COLO829 (cell line): ENCODE measurements around the gene ADA.
A peak's percentile ranks its signal among the peaks of the same experiment; 100 is the strongest.
"Not testable (repeated sequence)": the region's sequence is repeated elsewhere in the genome, so short reads cannot be mapped to it uniquely, and the experiment has no call there.

ENCODE experiments used
- DNase-seq: peaks from one replicate; pipeline ENCODE4 v3.0.0; 2012; ENCODE audit warnings: low spot score

Gene ADA

GRCh38 chr20:44651684-44652423 lies at the start of gene ADA:
TSS of gene ADA (minus strand) at chr20:44651699. CDS start at chr20:44651607, 92 bp downstream.
- peak; percentile 42 for DNase-seq

- DNase-seq, result no peak
Measured at GRCh38 chr20:44700306-44700705, 48.8 kb upstream of the ADA start.

GRCh38 chr20:44698351-44698750 lies 46.9 kb upstream of the ADA start:
- no peak for DNase-seq

GRCh38 chr20:44697041-44697440 lies 45.5 kb upstream of the ADA start:
- not testable (repeated sequence) for DNase-seq

- no peak for DNase-seq
Measured at GRCh38 chr20:44696315-44696714, 44.8 kb upstream of the ADA start.

GRCh38 chr20:44695674-44696300 lies 44.3 kb upstream of the ADA start:
- DNase-seq, result no peak

GRCh38 chr20:44695295-44695673 lies 43.8 kb upstream of the ADA start:
- no peak for DNase-seq

GRCh38 chr20:44694159-44694558 lies 42.7 kb upstream of the ADA start:
- no peak for DNase-seq

- DNase-seq, result no peak
Measured at GRCh38 chr20:44693627-44694026, 42.1 kb upstream of the ADA start.

- DNase-seq, result peak; percentile 92
Measured at GRCh38 chr20:44692932-44693480, 41.5 kb upstream of the ADA start.

- DNase-seq, result no peak
Measured at GRCh38 chr20:44691424-44692423, 40.2 kb upstream of the ADA start.

GRCh38 chr20:44690781-44691423 lies 39.4 kb upstream of the ADA start:
- no peak for DNase-seq

GRCh38 chr20:44689809-44690208 lies 38.3 kb upstream of the ADA start:
- DNase-seq, result no peak

- DNase-seq, result peak; percentile 70
Measured at GRCh38 chr20:44688053-44688625, 36.6 kb upstream of the ADA start.

- DNase-seq, result no peak
Measured at GRCh38 chr20:44686934-44687333, 35.4 kb upstream of the ADA start.

GRCh38 chr20:44684047-44684967 lies 32.8 kb upstream of the ADA start:
- no peak for DNase-seq

GRCh38 chr20:44683263-44684046 lies 32.0 kb upstream of the ADA start:
- peak; percentile 79 for DNase-seq

GRCh38 chr20:44681796-44682566 lies 30.5 kb upstream of the ADA start:
- no peak for DNase-seq
